ENCODE data around the gene ARMC2.

DNA sequence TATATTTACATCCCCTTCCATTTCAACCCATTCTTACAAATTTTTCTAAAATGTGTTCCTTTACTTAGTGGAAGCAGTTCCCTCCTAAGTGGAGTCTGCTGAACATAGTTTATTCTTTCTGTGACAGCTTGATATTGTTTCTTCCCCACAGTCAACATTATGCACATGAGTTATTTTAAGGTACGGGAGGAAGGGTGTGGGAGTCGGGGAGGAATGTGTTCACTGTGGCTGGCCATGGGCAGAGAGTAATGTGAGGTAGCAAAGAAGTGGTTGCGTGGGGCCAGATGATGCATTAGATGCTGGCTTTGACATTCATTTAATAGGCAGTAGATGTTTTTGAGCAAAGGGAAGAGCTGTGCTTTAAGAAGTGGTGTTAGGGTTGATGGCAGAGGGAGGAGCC lies 98.5 kb downstream of the ARMC2 start:
- TF ChIP-seq, protein P1, sequence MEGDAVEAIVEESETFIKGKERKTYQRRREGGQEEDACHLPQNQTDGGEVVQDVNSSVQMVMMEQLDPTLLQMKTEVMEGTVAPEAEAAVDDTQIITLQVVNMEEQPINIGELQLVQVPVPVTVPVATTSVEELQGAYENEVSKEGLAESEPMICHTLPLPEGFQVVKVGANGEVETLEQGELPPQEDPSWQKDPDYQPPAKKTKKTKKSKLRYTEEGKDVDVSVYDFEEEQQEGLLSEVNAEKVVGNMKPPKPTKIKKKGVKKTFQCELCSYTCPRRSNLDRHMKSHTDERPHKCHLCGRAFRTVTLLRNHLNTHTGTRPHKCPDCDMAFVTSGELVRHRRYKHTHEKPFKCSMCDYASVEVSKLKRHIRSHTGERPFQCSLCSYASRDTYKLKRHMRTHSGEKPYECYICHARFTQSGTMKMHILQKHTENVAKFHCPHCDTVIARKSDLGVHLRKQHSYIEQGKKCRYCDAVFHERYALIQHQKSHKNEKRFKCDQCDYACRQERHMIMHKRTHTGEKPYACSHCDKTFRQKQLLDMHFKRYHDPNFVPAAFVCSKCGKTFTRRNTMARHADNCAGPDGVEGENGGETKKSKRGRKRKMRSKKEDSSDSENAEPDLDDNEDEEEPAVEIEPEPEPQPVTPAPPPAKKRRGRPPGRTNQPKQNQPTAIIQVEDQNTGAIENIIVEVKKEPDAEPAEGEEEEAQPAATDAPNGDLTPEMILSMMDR (IDR thresholded peaks at IDR 0.05): no peak
- TF ChIP-seq EZH2 (IDR thresholded peaks at IDR 0.05; ENCODE audit: borderline replicate concordance, insufficient read depth, low read depth, low read length, poor library complexity, severe bottlenecking): no peak

Data from B cell (primary cell).